ENCODE measurements around the gene SLC25A23. TPM values are rescaled to one million over a fixed set of nuclear protein-coding genes. Genes with fewer than 3 reads are reported as not detected.
"Not testable (repeated sequence)": the region's sequence is repeated elsewhere in the genome, so short reads cannot be mapped to it uniquely, and the experiment has no call there.

SLC25A23 gene
- 10 to 100 TPM; 81.6 to 95.5 (median 89.7) TPM for total RNA-seq
- 59.6 TPM for polyA plus RNA-seq
- long read RNA-seq, donor 1, transcript SLC25A23-203 (10 exons, 1,424 nt): minor isoform, 6 of 224 reads
- long read RNA-seq, donor 1, transcript SLC25A23-202 (10 exons, 3,425 nt): major isoform, 33 of 224 reads
- long read RNA-seq, donor 1, partial matches to known transcripts: 66 of 224 reads
- long read RNA-seq, donor 1, other reads (novel, unspliced or antisense): 118 of 224 reads
- long read RNA-seq, donor 2, transcript SLC25A23-202 (10 exons, 3,425 nt): major isoform, 40 of 132 reads
- long read RNA-seq, donor 2, partial matches to known transcripts: 13 of 132 reads
- long read RNA-seq, donor 2, other reads (novel, unspliced or antisense): 77 of 132 reads
- long read RNA-seq, donor 3, partial matches to known transcripts: 1 of 12 reads
- long read RNA-seq, donor 3, other reads (novel, unspliced or antisense): 11 of 12 reads
- long read RNA-seq, donor 4, transcript SLC25A23-202 (10 exons, 3,425 nt): major isoform, 41 of 127 reads
- long read RNA-seq, donor 4, partial matches to known transcripts: 15 of 127 reads
- long read RNA-seq, donor 4, other reads (novel, unspliced or antisense): 67 of 127 reads

- no peaks in the 10 kb centered on the region for H3K9me3 ChIP-seq (ENCODE audit: control insufficient read depth, low read length)
- peak within 1 kb of the TSS; percentile 48 for H3K27ac ChIP-seq (ENCODE audit: low read length)
- WGBS: 1% methylated on average over 70 of the region's 70 CpGs
- intact Hi-C loops (cut with DNase I): no loop called here
- peak within 1 kb of the TSS; percentile 87 for H3K4me3 ChIP-seq (ENCODE audit: low read length)
- peak; percentile 68 to 92 (median 90) for DNase-seq
- H3K4me1 ChIP-seq (ENCODE audit: control insufficient read depth, insufficient read depth, low read length): no peaks in the 10 kb centered on the region
- H3K27me3 ChIP-seq (ENCODE audit: control insufficient read depth, insufficient read depth): no peaks in the 10 kb centered on the region
- peak; percentile 77 to 85 for ATAC-seq
Measured at GRCh38 chr19:6459262-6460098, at the start of gene SLC25A23. Gene SLC25A23 (minus strand): TSS chr19:6459792. CDS start chr19:6459628, 164 bp downstream.

DNA sequence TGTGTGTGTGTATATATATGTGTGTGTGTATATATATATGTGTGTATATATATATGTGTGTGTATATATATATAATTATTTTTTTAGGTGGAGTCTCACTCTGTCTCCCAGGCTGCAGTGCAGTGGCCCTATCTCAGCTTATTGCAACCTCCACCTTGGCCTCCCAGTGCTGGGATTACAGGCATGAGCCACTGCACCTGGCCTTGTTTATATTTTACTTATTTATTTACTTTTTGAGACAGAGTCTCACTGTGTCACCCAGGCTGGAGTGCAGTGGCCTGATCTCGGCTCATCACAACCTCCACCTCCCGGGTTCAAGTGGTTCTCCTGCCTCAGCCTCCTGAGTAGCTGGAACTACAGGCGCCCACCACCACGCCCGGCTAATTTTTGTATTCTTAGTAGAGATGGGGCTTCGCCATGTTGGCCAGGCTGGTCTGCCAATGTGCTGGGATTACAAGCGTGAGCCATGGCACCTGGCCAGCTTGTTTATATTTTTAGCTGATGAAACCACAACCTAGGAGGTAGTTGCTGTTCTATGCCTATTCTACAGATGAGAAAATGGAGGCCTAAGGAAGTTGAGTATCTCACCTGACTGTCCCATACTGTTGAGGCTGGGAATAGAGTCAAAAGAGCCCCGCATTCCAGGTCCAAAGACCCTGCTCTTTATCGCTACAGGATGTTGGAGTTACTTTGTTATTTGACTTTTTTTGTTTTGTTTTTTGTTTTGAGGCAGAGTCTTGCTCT lies 48.6 kb upstream of the SLC25A23 start:
- H3K4me1 ChIP-seq (ENCODE audit: control insufficient read depth, insufficient read depth, low read length); H3K27me3 ChIP-seq (ENCODE audit: control insufficient read depth, insufficient read depth); ATAC-seq; intact Hi-C loops (cut with DNase I); H3K4me3 ChIP-seq (ENCODE audit: low read length); H3K27ac ChIP-seq (ENCODE audit: low read length); H3K9me3 ChIP-seq (ENCODE audit: control insufficient read depth, low read length): not testable (repeated sequence)
- peak in 1 of 3 donors; percentile 9 for DNase-seq
- WGBS: 85% methylated on average over 9 of the region's 9 CpGs

GRCh38 chr19:6503407-6504201 lies 44.0 kb upstream of the SLC25A23 start:
- Histone ChIP-seq H3K9me3 (ENCODE audit: control insufficient read depth, low read length) (no peaks in the 10 kb centered on the region), H3K4me3 (ENCODE audit: low read length) (no peak overlapping the region), H3K4me1 (ENCODE audit: control insufficient read depth, insufficient read depth, low read length) (no peaks in the 10 kb centered on the region), H3K27me3 (ENCODE audit: control insufficient read depth, insufficient read depth) (no peaks in the 10 kb centered on the region), H3K27ac (ENCODE audit: low read length) (no peak overlapping the region)
- ATAC-seq (peak in 1 of 2 donors; percentile 20), DNase-seq (peak in 1 of 3 donors; percentile 70)
- 73% methylated on average over 9 of the region's 9 CpGs for WGBS
- intact Hi-C loops (cut with DNase I): no loop called here

DNA sequence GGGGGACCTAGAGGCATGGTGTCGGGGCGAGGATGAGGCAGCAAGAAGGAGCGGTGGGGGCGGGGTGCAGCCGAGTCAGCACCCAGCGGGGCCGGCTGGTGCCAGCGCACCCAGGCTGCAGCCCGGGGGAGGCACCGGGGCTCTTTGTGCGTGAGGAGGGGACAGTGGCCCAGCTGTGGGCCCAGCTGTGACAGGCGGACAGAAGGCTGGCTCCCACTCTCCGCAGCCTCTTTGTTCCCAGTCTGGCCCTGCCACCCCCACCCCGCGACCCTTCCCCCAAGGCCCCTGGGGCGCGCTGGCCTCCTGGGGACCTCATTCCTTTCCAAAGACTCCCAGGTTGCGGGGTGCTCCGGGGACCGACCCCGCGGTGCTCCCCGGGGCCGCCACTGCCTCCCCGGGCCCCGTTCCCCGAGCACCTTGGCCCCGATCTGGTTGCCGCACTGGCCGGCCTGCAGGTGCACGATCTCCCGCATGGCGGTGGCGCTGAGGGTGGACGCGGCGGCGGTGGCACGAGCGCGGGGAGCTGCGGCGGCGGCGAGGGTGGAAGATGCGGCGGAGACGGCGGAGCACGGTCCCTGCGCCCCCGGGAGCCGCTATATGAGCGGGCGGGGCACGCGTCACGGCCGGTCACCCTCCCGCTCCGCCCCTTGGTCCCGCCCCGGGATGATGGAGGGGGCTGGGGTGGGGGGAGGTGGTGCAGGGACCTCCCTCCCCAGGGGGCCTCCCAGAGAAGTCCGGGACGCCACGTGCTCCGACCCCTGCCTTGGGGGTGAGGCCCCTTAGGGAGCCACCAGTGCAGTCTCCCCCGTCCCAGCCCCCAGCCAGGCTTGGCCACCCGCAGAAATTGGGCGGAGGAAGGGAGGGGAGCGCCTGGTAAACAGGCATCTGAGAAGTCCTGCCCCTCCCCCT lies 42.4 kb upstream of the SLC25A23 start, which contains the start of gene TUBB4A:
TUBB4A (minus strand) TSS at position 570 of the 909 bp plus-strand sequence; CDS start at position 473, 97 bp downstream.
- intact Hi-C loops (cut with DNase I): no loop called here
- Histone ChIP-seq H3K9me3 (ENCODE audit: control insufficient read depth, low read length) (no peaks in the 10 kb centered on the region), H3K4me1 (ENCODE audit: control insufficient read depth, insufficient read depth, low read length) (no peaks in the 10 kb centered on the region), H3K27me3 (ENCODE audit: control insufficient read depth, insufficient read depth) (no peaks in the 10 kb centered on the region), H3K4me3 (ENCODE audit: low read length) (peak within 1 kb of the TSS; percentile 42), H3K27ac (ENCODE audit: low read length) (no peak within 1 kb of the TSS)
- 1% methylated on average over 71 of the region's 71 CpGs for WGBS
- ATAC-seq: peak; percentile 60 to 65
- peak in 1 of 3 donors; percentile 63 for DNase-seq

- WGBS: 57% methylated on average over 24 of the region's 24 CpGs
- intact Hi-C loops (cut with DNase I): no loop called here
- H3K27ac ChIP-seq (ENCODE audit: low read length): no peak overlapping the region
- ATAC-seq: no peak
- H3K27me3 ChIP-seq (ENCODE audit: control insufficient read depth, insufficient read depth): no peaks in the 10 kb centered on the region
- no peaks in the 10 kb centered on the region for H3K4me1 ChIP-seq (ENCODE audit: control insufficient read depth, insufficient read depth, low read length)
- H3K4me3 ChIP-seq (ENCODE audit: low read length): peak overlapping the region; percentile 42
- H3K9me3 ChIP-seq (ENCODE audit: control insufficient read depth, low read length): no peaks in the 10 kb centered on the region
- peak in 1 of 3 donors; percentile 21 for DNase-seq
Measured at GRCh38 chr19:6500837-6501739, 41.5 kb upstream of the SLC25A23 start.

- WGBS: 69% methylated on average over 17 of the region's 17 CpGs
- H3K27me3 ChIP-seq (ENCODE audit: control insufficient read depth, insufficient read depth): no peaks in the 10 kb centered on the region
- no peak overlapping the region for H3K27ac ChIP-seq (ENCODE audit: low read length)
- H3K4me3 ChIP-seq (ENCODE audit: low read length): no peak overlapping the region
- DNase-seq: peak in 1 of 3 donors; percentile 20
- intact Hi-C loops (cut with DNase I): no loop called here
- no peaks in the 10 kb centered on the region for H3K9me3 ChIP-seq (ENCODE audit: control insufficient read depth, low read length)
- no peaks in the 10 kb centered on the region for H3K4me1 ChIP-seq (ENCODE audit: control insufficient read depth, insufficient read depth, low read length)
- ATAC-seq: no peak
Measured at GRCh38 chr19:6499052-6499790, 39.6 kb upstream of the SLC25A23 start.

DNA sequence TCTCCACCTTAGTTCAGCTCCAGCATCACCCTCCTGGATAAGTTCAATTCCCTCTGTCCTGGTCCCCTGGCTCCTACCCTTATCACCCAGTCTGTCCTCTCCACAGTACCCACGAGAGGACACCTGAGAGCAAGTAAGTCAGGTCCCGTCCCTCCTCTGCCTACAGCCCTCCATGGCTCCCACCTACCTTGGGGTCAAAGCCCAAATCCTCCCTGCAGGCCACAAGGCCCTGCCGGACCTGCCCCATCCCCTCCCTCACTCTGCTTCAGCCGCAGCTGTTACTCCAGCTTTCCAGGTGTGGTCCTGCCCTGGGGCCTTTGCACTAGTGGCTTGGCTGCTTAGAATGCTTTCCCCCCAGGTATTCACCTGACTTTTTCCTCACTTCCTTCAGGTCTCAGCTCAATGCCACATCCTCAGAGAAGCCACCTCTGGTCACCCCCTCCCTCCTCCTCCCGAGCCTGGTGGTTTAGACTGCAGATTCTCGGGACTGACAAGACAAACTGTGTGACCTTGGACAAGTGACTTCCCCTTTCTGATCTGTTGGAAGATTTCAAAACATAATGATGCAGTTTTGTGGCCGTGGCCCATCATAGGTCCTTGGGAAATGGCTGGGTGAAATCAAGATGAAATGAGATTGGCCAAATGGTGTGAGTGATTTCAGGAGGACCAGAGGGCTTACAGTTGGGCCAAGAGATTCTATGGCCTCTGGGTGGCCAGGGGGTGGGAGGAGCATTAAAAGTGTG lies 38.9 kb upstream of the SLC25A23 start:
- DNase-seq: peak in 1 of 3 donors; percentile 3
- H3K27ac ChIP-seq (ENCODE audit: low read length): no peak overlapping the region

GRCh38 chr19:6495947-6496346 lies 36.4 kb upstream of the SLC25A23 start:
- DNase-seq: peak in 1 of 3 donors; percentile 17
- H3K4me1 ChIP-seq (ENCODE audit: control insufficient read depth, insufficient read depth, low read length): no peaks in the 10 kb centered on the region
- H3K27me3 ChIP-seq (ENCODE audit: control insufficient read depth, insufficient read depth): no peaks in the 10 kb centered on the region
- H3K4me3 ChIP-seq (ENCODE audit: low read length): no peak overlapping the region
- H3K27ac ChIP-seq (ENCODE audit: low read length): no peak overlapping the region
- ATAC-seq: no peak
- WGBS: 95% methylated on average over 19 of the region's 19 CpGs
- intact Hi-C loops (cut with DNase I): no loop called here
- H3K9me3 ChIP-seq (ENCODE audit: control insufficient read depth, low read length): peaks cover 5% of the 10 kb centered on the region

More for the DNA sequence above, 38.9 kb upstream of the SLC25A23 start:
- Histone ChIP-seq H3K4me1 (ENCODE audit: control insufficient read depth, insufficient read depth, low read length) (no peaks in the 10 kb centered on the region), H3K9me3 (ENCODE audit: control insufficient read depth, low read length) (no peaks in the 10 kb centered on the region), H3K4me3 (ENCODE audit: low read length) (no peak overlapping the region), H3K27me3 (ENCODE audit: control insufficient read depth, insufficient read depth) (no peaks in the 10 kb centered on the region)
- intact Hi-C loops (cut with DNase I): no loop called here
- ATAC-seq: no peak
- 69% methylated on average over 7 of the region's 7 CpGs for WGBS

Measured in right cardiac atrium (tissue), 5 donors.